ENCODE data around the gene RPS21. TPM values are rescaled to one million over a fixed set of nuclear protein-coding genes. Genes with fewer than 3 reads are reported as not detected.

The RPS21 gene
- total and polyA plus RNA-seq, 5 donors = 703 to 2,060 (median 755) TPM

GRCh38 chr20:62403331-62403730 lies 16.4 kb downstream of the RPS21 start:
- peaks cover 4% of the 10 kb centered on the region for H3K4me1 ChIP-seq (ENCODE audit: control insufficient read depth, insufficient read depth, low read length)
- no peaks in the 10 kb centered on the region for H3K9me3 ChIP-seq (ENCODE audit: control insufficient read depth, low read length)
- no peak overlapping the region for H3K4me3 ChIP-seq (ENCODE audit: low read length)
- no peak overlapping the region for H3K27ac ChIP-seq (ENCODE audit: low read length)
- intact Hi-C loops (cut with DNase I) = loop anchor here in 1 of 4 donors (10.0 kb wide), 1 partner anchor 211 kb away; no protein-coding TSS in a partner anchor
- ATAC-seq (no peak), DNase-seq (no peak)
- H3K27me3 ChIP-seq (ENCODE audit: control insufficient read depth, insufficient read depth) = no peaks in the 10 kb centered on the region
- WGBS = 83% methylated on average over 13 of the region's 13 CpGs

GRCh38 chr20:62404112-62404665 lies 17.3 kb downstream of the RPS21 start:
- DNase-seq (no peak), ATAC-seq (no peak)
- Histone ChIP-seq H3K4me1 (ENCODE audit: control insufficient read depth, insufficient read depth, low read length) (peaks cover 4% of the 10 kb centered on the region), H3K27me3 (ENCODE audit: control insufficient read depth, insufficient read depth) (no peaks in the 10 kb centered on the region), H3K27ac (ENCODE audit: low read length) (no peak overlapping the region), H3K9me3 (ENCODE audit: control insufficient read depth, low read length) (no peaks in the 10 kb centered on the region), H3K4me3 (ENCODE audit: low read length) (no peak overlapping the region)
- intact Hi-C loops (cut with DNase I) = loop anchor here in 1 of 4 donors (10.0 kb wide), 1 partner anchor 211 kb away; no protein-coding TSS in a partner anchor
- 90% methylated on average over 9 of the region's 9 CpGs for WGBS

DNA sequence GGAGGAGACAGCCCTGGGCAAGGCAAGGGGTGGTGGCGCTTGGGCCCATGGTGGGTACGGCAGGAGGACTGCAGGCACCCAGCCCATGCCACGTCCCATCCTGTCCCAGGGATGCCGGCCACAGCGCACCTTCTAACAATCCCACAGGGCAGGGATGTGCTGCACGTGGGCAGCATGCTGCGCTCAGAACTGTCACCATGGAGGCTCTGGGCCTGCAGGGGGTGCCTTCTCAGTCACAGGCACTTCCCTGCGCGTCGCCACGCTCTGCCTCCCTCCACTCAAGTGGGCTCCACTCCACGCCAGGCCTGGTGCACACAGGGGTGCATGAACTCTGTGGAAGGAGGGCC lies 17.8 kb downstream of the RPS21 start:
- no peaks in the 10 kb centered on the region for H3K9me3 ChIP-seq (ENCODE audit: control insufficient read depth, low read length)
- no peaks in the 10 kb centered on the region for H3K27me3 ChIP-seq (ENCODE audit: control insufficient read depth, insufficient read depth)
- 92% methylated on average over 12 of the region's 12 CpGs for WGBS
- H3K27ac ChIP-seq (ENCODE audit: low read length) = no peak overlapping the region
- H3K4me1 ChIP-seq (ENCODE audit: control insufficient read depth, insufficient read depth, low read length) = peaks cover 4% of the 10 kb centered on the region
- no peak for ATAC-seq
- no peak for DNase-seq
- intact Hi-C loops (cut with DNase I) = loop anchor here in 2 of 4 donors (5.0 to 10.0 kb wide), 2 partner anchors 210 to 218 kb away; no protein-coding TSS in a partner anchor
- no peak overlapping the region for H3K4me3 ChIP-seq (ENCODE audit: low read length)

GRCh38 chr20:62405108-62405980 lies 18.4 kb downstream of the RPS21 start:
- DNase-seq (peak; percentile 70 to 83 (median 80)), ATAC-seq (peak; percentile 20 to 35)
- no peaks in the 10 kb centered on the region for H3K27me3 ChIP-seq (ENCODE audit: control insufficient read depth, insufficient read depth)
- WGBS = 56% methylated on average over 23 of the region's 23 CpGs
- peak overlapping the region; percentile 26 for H3K27ac ChIP-seq (ENCODE audit: low read length)
- H3K9me3 ChIP-seq (ENCODE audit: control insufficient read depth, low read length) = no peaks in the 10 kb centered on the region
- intact Hi-C loops (cut with DNase I) = loop anchor here in 2 of 4 donors (5.0 to 10.0 kb wide), 2 partner anchors 209 to 217 kb away; no protein-coding TSS in a partner anchor
- H3K4me1 ChIP-seq (ENCODE audit: control insufficient read depth, insufficient read depth, low read length) = peaks cover 4% of the 10 kb centered on the region
- H3K4me3 ChIP-seq (ENCODE audit: low read length) = no peak overlapping the region

DNA sequence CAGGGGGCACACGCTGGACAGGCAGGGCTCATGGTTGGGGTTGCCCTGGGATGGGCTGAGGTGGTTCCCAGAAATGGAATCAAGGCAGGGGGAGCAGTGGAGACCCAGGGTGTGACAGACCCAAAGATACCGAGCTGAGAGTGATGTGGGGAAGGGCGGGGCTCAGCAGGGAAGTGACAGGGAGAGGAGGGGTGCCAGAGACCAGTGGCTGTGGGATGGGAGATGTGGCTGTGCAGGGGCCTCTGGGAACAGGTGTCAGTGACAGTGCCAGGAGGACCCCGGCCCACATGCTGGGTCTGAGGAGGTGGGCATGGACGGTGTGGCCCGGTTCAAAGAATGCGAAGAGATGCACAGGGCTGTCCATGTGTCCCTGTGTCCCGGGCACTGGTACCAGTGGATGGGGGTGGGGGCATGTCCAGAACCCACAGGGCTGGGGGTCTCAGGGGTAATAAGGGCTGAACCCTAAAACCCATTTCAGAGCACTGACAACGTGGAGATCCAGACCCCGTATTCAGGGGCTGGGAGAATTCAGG lies 19.1 kb downstream of the RPS21 start:
- Histone ChIP-seq H3K27ac (ENCODE audit: low read length) (peak overlapping the region; percentile 26), H3K27me3 (ENCODE audit: control insufficient read depth, insufficient read depth) (no peaks in the 10 kb centered on the region), H3K4me3 (ENCODE audit: low read length) (peak overlapping the region; percentile 78), H3K9me3 (ENCODE audit: control insufficient read depth, low read length) (no peaks in the 10 kb centered on the region), H3K4me1 (ENCODE audit: control insufficient read depth, insufficient read depth, low read length) (peaks cover 4% of the 10 kb centered on the region)
- intact Hi-C loops (cut with DNase I) = loop anchor here in 2 of 4 donors (5.0 to 10.0 kb wide), 2 partner anchors 209 to 216 kb away; no protein-coding TSS in a partner anchor
- peak in 1 of 3 donors; percentile 71 for DNase-seq
- WGBS = 37% methylated on average over 10 of the region's 10 CpGs
- peak; percentile 26 to 34 for ATAC-seq

GRCh38 chr20:62406635-62407176 lies 19.8 kb downstream of the RPS21 start:
- Histone ChIP-seq H3K4me1 (ENCODE audit: control insufficient read depth, insufficient read depth, low read length) (peaks cover 4% of the 10 kb centered on the region), H3K27ac (ENCODE audit: low read length) (peak overlapping the region; percentile 16), H3K4me3 (ENCODE audit: low read length) (peak overlapping the region; percentile 78), H3K27me3 (ENCODE audit: control insufficient read depth, insufficient read depth) (no peaks in the 10 kb centered on the region), H3K9me3 (ENCODE audit: control insufficient read depth, low read length) (no peaks in the 10 kb centered on the region)
- WGBS = under 1% methylated on average over 42 of the region's 42 CpGs
- intact Hi-C loops (cut with DNase I) = loop anchor here in 2 of 4 donors (5.0 to 10.0 kb wide), 2 partner anchors 208 to 216 kb away; no protein-coding TSS in a partner anchor
- DNase-seq = peak in 1 of 3 donors; percentile 46
- no peak for ATAC-seq

GRCh38 chr20:62407221-62407992 lies 20.5 kb downstream of the RPS21 start, which contains the start of gene CABLES2:
Gene CABLES2, minus strand, starts transcription at chr20:62407285. Its CDS starts 9 bp downstream, at chr20:62407276.
- H3K27me3 ChIP-seq (ENCODE audit: control insufficient read depth, insufficient read depth) = no peaks in the 10 kb centered on the region
- peak; percentile 96 to 98 (median 98) for DNase-seq
- 5% methylated on average over 73 of the region's 73 CpGs for WGBS
- peak within 1 kb of the TSS; percentile 16 for H3K27ac ChIP-seq (ENCODE audit: low read length)
- ATAC-seq = peak; percentile 89 to 90
- peak within 1 kb of the TSS; percentile 78 for H3K4me3 ChIP-seq (ENCODE audit: low read length)
- H3K9me3 ChIP-seq (ENCODE audit: control insufficient read depth, low read length) = no peaks in the 10 kb centered on the region
- peaks cover 4% of the 10 kb centered on the region for H3K4me1 ChIP-seq (ENCODE audit: control insufficient read depth, insufficient read depth, low read length)
- intact Hi-C loops (cut with DNase I) = loop anchor here in 2 of 4 donors (5.0 to 10.0 kb wide), 2 partner anchors 207 to 215 kb away; no protein-coding TSS in a partner anchor

GRCh38 chr20:62408055-62408454 lies 21.2 kb downstream of the RPS21 start:
- 95% methylated on average over 15 of the region's 15 CpGs for WGBS
- H3K4me1 ChIP-seq (ENCODE audit: control insufficient read depth, insufficient read depth, low read length) = peaks cover 4% of the 10 kb centered on the region
- no peaks in the 10 kb centered on the region for H3K9me3 ChIP-seq (ENCODE audit: control insufficient read depth, low read length)
- no peak overlapping the region for H3K4me3 ChIP-seq (ENCODE audit: low read length)
- ATAC-seq (no peak), DNase-seq (no peak)
- no peaks in the 10 kb centered on the region for H3K27me3 ChIP-seq (ENCODE audit: control insufficient read depth, insufficient read depth)
- no peak overlapping the region for H3K27ac ChIP-seq (ENCODE audit: low read length)
- intact Hi-C loops (cut with DNase I) = loop anchor here in 2 of 4 donors (5.0 to 10.0 kb wide), 2 partner anchors 207 to 214 kb away; no protein-coding TSS in a partner anchor

DNA sequence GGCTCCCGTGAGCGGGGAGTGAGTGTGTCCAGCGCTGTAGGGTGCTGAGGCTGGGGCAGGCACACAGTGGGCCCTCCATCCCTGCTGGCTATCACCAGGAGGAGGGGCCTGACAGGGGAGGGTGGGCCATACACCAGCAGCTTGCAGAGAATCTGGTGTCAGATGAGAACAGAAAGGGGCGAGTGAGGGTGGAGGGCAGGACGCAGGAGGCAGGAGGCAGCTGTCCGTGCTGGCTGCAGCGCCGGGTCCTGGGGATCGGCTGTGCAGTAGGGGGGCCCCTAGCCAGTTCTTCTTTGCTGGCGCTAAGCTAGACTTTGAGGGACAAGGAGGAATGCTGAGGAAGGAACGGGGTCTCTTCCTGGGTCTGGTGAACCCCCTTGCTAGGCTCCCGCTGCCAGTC lies 21.7 kb downstream of the RPS21 start:
- H3K27me3 ChIP-seq (ENCODE audit: control insufficient read depth, insufficient read depth) = no peaks in the 10 kb centered on the region
- DNase-seq = no peak
- H3K27ac ChIP-seq (ENCODE audit: low read length) = no peak overlapping the region
- H3K4me1 ChIP-seq (ENCODE audit: control insufficient read depth, insufficient read depth, low read length) = peaks cover 4% of the 10 kb centered on the region
- 87% methylated on average over 12 of the region's 12 CpGs for WGBS
- H3K9me3 ChIP-seq (ENCODE audit: control insufficient read depth, low read length) = no peaks in the 10 kb centered on the region
- no peak overlapping the region for H3K4me3 ChIP-seq (ENCODE audit: low read length)
- intact Hi-C loops (cut with DNase I) = loop anchor here in 2 of 4 donors (5.0 to 10.0 kb wide), 2 partner anchors 206 to 214 kb away; no protein-coding TSS in a partner anchor
- no peak for ATAC-seq
